CD4-positive, alpha-beta T cell treated with Interleukin-21 for 1 hour (primary cell): ENCODE results near the gene NUMB.

Source experiments
- DNase-seq: peaks from one replicate; pipeline ENCODE4 v3.0.0-alpha.2; 2020

The NUMB gene

GRCh38 chr14:73283608-73284379 lies 174.6 kb downstream of the NUMB start:
- DNase-seq: no peak

GRCh38 chr14:73280903-73281302 lies 177.4 kb downstream of the NUMB start:
- DNase-seq: no peak

GRCh38 chr14:73277376-73277775 lies 181.0 kb downstream of the NUMB start:
- DNase-seq: no peak

- no peak for DNase-seq
Observed at GRCh38 chr14:73276836-73277235, 181.5 kb downstream of the NUMB start.

- no peak for DNase-seq
Observed at GRCh38 chr14:73273799-73274198, 184.5 kb downstream of the NUMB start.

- DNase-seq: no peak
Observed at GRCh38 chr14:73272393-73272792, 186.0 kb downstream of the NUMB start.

- no peak for DNase-seq
Observed at GRCh38 chr14:73269729-73270531, 188.4 kb downstream of the NUMB start.

GRCh38 chr14:73267474-73267873 lies 190.9 kb downstream of the NUMB start:
- no peak for DNase-seq

GRCh38 chr14:73266317-73266716 lies 192.0 kb downstream of the NUMB start:
- no peak for DNase-seq

- no peak for DNase-seq
Observed at GRCh38 chr14:73265721-73266046, 192.7 kb downstream of the NUMB start.

GRCh38 chr14:73264885-73265720 lies 193.2 kb downstream of the NUMB start:
- DNase-seq: no peak

GRCh38 chr14:73264080-73264884 lies 194.1 kb downstream of the NUMB start:
- DNase-seq: no peak

- DNase-seq: no peak
Observed at GRCh38 chr14:73263606-73264005, 194.7 kb downstream of the NUMB start.

GRCh38 chr14:73262427-73263183 lies 195.7 kb downstream of the NUMB start:
- DNase-seq: no peak

- DNase-seq: no peak
Observed at GRCh38 chr14:73261520-73262426, 196.6 kb downstream of the NUMB start.

- DNase-seq: no peak
Observed at GRCh38 chr14:73261075-73261474, 197.3 kb downstream of the NUMB start.

GRCh38 chr14:73260574-73260973 lies 197.8 kb downstream of the NUMB start:
- DNase-seq: no peak

- no peak for DNase-seq
Observed at GRCh38 chr14:73259837-73260236, 198.5 kb downstream of the NUMB start.

GRCh38 chr14:73258845-73259611 lies 199.3 kb downstream of the NUMB start:
- DNase-seq: no peak

- no peak for DNase-seq
Observed at GRCh38 chr14:73258076-73258475, 200.3 kb downstream of the NUMB start.
